Vagina (tissue), 2 donors: ENCODE results near the gene SMARCAL1. TPM values are rescaled to one million over a fixed set of nuclear protein-coding genes. Genes with fewer than 3 reads are reported as not detected.

Experiments used
- DNase-seq, 2 donors: peaks; one replicate each; pipeline ENCODE4 v3.0.0-alpha.2; 2017; ENCODE audit errors: extremely low spot score in 2 of 2
- H3K27ac ChIP-seq: fragments of 200-600 bp; sonication (generic); one replicate; pipeline ENCODE4 v1.5.1; 2019
- H3K27me3 ChIP-seq: fragments of 200-600 bp; sonication (generic); one replicate; pipeline ENCODE4 v1.5.1; 2019
- H3K36me3 ChIP-seq, 2 donors: fragments of 200-600 bp; sonication (generic); one replicate each; pipeline ENCODE4 v1.5.1; 2017 to 2019
- H3K4me1 ChIP-seq: fragments of 200-600 bp; sonication (generic); one replicate; pipeline ENCODE4 v1.5.1; 2019
- H3K4me3 ChIP-seq, 2 donors: fragments of 200-600 bp; sonication (generic); 1 replicate in 1 of 2; 2 replicates in 1 of 2; pipeline ENCODE4 v1.5.1; 2016 to 2019
- H3K9me3 ChIP-seq: fragments of 200-600 bp; sonication (generic); one replicate; pipeline ENCODE4 v1.5.1; 2019
- POLR2A ChIP-seq, 2 donors: fragments of 450-650 bp; IDR thresholded peaks; one replicate each; pipeline ENCODE4 v1.6.1; 2017; ENCODE audit warnings: antibody characterized with exemption in 2 of 2, mild to moderate bottlenecking in 2 of 2, moderate library complexity in 2 of 2
- POLR2AphosphoS5 ChIP-seq, 2 donors: sonication (generic); formaldehyde crosslinking; IDR thresholded peaks; one replicate each; pipeline ENCODE4 v1.9.0; 2017; ENCODE audit warnings: antibody characterized with exemption in 2 of 2, mild to moderate bottlenecking in 2 of 2, low read depth in 1 of 2; ENCODE audit not compliant: insufficient read depth in 1 of 2
- intact Hi-C: fragments of 100-400 bp; cut with DNase I; formaldehyde crosslinking; loops from one replicate; pipeline ENCODE4 v1.15.1; 2023
- total RNA-seq: library from RNA; depleted of rRNA; stranded (reverse); fragments of >200 nt; gene quantifications from one replicate; pipeline ENCODE4 v1.2.3, GENCODE V29; 2016
- TF ChIP-seq, protein P1 (sequence below), 3 experiments: fragments of 450-650 bp in 2 of 3; fragments of 200-600 bp in 1 of 3; sonication (generic) in 1 of 3; IDR thresholded peaks; one replicate each; pipeline ENCODE4 v1.5.1; 2017 to 2019; ENCODE audit warnings: antibody characterized with exemption in 3 of 3, mild to moderate bottlenecking in 2 of 3, moderate library complexity in 2 of 3

SMARCAL1 gene
- total RNA-seq, 1 donor from 2014 or later = 36.1 TPM

DNA sequence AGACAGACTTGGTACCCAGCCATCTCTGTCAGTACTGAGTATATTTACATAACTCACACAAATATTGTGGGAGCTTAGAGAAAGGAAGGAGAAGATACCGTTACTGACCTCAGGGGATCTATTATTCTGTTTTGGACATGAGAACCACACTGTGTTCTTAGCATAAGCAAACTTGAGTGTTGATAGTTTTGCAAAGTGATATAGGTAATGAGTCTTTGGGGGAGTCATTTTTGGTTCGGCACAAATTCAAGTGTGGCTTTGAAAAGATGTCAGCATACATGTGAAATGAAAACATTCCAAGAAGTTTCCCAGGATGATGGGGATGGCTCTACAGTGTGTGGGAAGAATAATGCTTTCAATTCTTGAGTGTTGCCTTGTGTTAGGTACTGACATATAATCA lies 24.1 kb downstream of the SMARCAL1 start:
- no peak overlapping the region for H3K27ac ChIP-seq
- intact Hi-C loops = no loop called here
- no peak overlapping the region for H3K4me3 ChIP-seq
- H3K36me3 ChIP-seq = peaks cover 0 to 70% of the 10 kb centered on the region in 2 donors
- no peaks in the 10 kb centered on the region for H3K4me1 ChIP-seq
- no peak for DNase-seq
- TF ChIP-seq, protein P1, sequence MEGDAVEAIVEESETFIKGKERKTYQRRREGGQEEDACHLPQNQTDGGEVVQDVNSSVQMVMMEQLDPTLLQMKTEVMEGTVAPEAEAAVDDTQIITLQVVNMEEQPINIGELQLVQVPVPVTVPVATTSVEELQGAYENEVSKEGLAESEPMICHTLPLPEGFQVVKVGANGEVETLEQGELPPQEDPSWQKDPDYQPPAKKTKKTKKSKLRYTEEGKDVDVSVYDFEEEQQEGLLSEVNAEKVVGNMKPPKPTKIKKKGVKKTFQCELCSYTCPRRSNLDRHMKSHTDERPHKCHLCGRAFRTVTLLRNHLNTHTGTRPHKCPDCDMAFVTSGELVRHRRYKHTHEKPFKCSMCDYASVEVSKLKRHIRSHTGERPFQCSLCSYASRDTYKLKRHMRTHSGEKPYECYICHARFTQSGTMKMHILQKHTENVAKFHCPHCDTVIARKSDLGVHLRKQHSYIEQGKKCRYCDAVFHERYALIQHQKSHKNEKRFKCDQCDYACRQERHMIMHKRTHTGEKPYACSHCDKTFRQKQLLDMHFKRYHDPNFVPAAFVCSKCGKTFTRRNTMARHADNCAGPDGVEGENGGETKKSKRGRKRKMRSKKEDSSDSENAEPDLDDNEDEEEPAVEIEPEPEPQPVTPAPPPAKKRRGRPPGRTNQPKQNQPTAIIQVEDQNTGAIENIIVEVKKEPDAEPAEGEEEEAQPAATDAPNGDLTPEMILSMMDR (IDR thresholded peaks at IDR 0.05) = no peak
- no peak for TF ChIP-seq POLR2AphosphoS5 (IDR thresholded peaks at IDR 0.05; ENCODE audit: insufficient read depth in 1 of 2, low read depth in 1 of 2)
- no peak for TF ChIP-seq POLR2A (IDR thresholded peaks at IDR 0.05)
- H3K27me3 ChIP-seq = no peaks in the 10 kb centered on the region
- H3K9me3 ChIP-seq = no peaks in the 10 kb centered on the region

GRCh38 chr2:216441308-216442010 lies 29.2 kb downstream of the SMARCAL1 start:
- no peak for TF ChIP-seq POLR2A (IDR thresholded peaks at IDR 0.05)
- no peak for TF ChIP-seq POLR2AphosphoS5 (IDR thresholded peaks at IDR 0.05; ENCODE audit: insufficient read depth in 1 of 2, low read depth in 1 of 2)
- TF ChIP-seq, protein P1 (IDR thresholded peaks at IDR 0.05) = no peak
- Histone ChIP-seq H3K27me3 (no peaks in the 10 kb centered on the region), H3K27ac (no peak overlapping the region), H3K36me3 (peaks cover 0 to 42% of the 10 kb centered on the region in 2 donors), H3K4me3 (no peak overlapping the region), H3K9me3 (no peaks in the 10 kb centered on the region), H3K4me1 (no peaks in the 10 kb centered on the region)
- intact Hi-C loops = no loop called here
- no peak for DNase-seq

GRCh38 chr2:216445501-216445900 lies 33.2 kb downstream of the SMARCAL1 start:
- H3K4me3 ChIP-seq = no peak overlapping the region
- TF ChIP-seq POLR2A (IDR thresholded peaks at IDR 0.05) (no peak), POLR2AphosphoS5 (IDR thresholded peaks at IDR 0.05; ENCODE audit: insufficient read depth in 1 of 2, low read depth in 1 of 2) (no peak)
- TF ChIP-seq, protein P1 (IDR thresholded peaks at IDR 0.05) = no peak
- H3K9me3 ChIP-seq = no peaks in the 10 kb centered on the region
- peaks cover 0 to 58% of the 10 kb centered on the region in 2 donors for H3K36me3 ChIP-seq
- DNase-seq = no peak
- intact Hi-C loops = no loop called here
- no peaks in the 10 kb centered on the region for H3K27me3 ChIP-seq
- no peak overlapping the region for H3K27ac ChIP-seq
- H3K4me1 ChIP-seq = no peaks in the 10 kb centered on the region

DNA sequence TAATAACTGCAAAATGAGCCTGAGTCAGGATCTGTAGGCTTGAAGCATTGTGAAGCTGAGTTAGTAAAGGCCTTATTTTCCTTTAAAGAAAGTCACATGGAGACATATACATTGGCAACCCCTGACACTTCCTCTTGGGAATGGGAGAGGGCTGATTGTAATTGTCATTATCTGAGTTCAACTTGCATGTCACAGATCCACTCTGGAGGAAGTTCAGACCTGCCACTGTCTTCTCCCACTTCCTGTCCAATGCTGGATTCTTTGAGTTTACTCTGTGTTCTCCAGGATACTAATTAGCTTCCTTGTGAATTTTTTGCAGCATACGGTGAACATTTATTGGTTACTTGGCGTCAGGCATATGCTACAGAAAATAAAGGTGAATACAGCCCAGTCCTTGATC lies 34.1 kb downstream of the SMARCAL1 start:
- Histone ChIP-seq H3K27me3 (no peaks in the 10 kb centered on the region), H3K9me3 (no peaks in the 10 kb centered on the region), H3K4me1 (no peaks in the 10 kb centered on the region), H3K36me3 (peaks cover 0 to 67% of the 10 kb centered on the region in 2 donors), H3K4me3 (no peak overlapping the region), H3K27ac (no peak overlapping the region)
- TF ChIP-seq, protein P1 (IDR thresholded peaks at IDR 0.05) = no peak
- no peak for TF ChIP-seq POLR2A (IDR thresholded peaks at IDR 0.05)
- no peak for TF ChIP-seq POLR2AphosphoS5 (IDR thresholded peaks at IDR 0.05; ENCODE audit: insufficient read depth in 1 of 2, low read depth in 1 of 2)
- DNase-seq = no peak
- intact Hi-C loops = no loop called here

- peaks cover 0 to 75% of the 10 kb centered on the region in 2 donors for H3K36me3 ChIP-seq
- TF ChIP-seq, protein P1 (IDR thresholded peaks at IDR 0.05) = no peak
- no peak for TF ChIP-seq POLR2AphosphoS5 (IDR thresholded peaks at IDR 0.05; ENCODE audit: insufficient read depth in 1 of 2, low read depth in 1 of 2)
- TF ChIP-seq POLR2A (IDR thresholded peaks at IDR 0.05) = no peak
- DNase-seq = no peak
- H3K4me1 ChIP-seq = no peaks in the 10 kb centered on the region
- H3K27ac ChIP-seq = no peak overlapping the region
- no peaks in the 10 kb centered on the region for H3K9me3 ChIP-seq
- no peaks in the 10 kb centered on the region for H3K27me3 ChIP-seq
- intact Hi-C loops = no loop called here
- no peak overlapping the region for H3K4me3 ChIP-seq
Observed at GRCh38 chr2:216447293-216447692, 35.0 kb downstream of the SMARCAL1 start.
